SK-N-SH (cell line): ENCODE data around the gene CFAP52. TPM values are rescaled to one million over a fixed set of nuclear protein-coding genes. Genes with fewer than 3 reads are reported as not detected.
"Not testable (repeated sequence)": the region's sequence is repeated elsewhere in the genome, so short reads cannot be mapped to it uniquely, and the experiment has no call there.

Source experiments
- CTCF ChIA-PET: fragments of 300-600, 350-600 bp; formaldehyde crosslinking; extraction: SDS; loops from one replicate; lab custom pipeline; 2021; lab: Yijun Ruan, JAX
- POLR2A ChIA-PET: fragments of 350-600 bp; sonication (Branson Sonifier 250); formaldehyde crosslinking; extraction: SDS; loops from one replicate; lab custom pipeline; 2020; ENCODE audit warnings: antibody characterized with exemption, inconsistent platforms; lab: Yijun Ruan, JAX
- DNase-seq: peaks from one replicate; pipeline ENCODE4 v3.0.0; 2012
- H2AFZ ChIP-seq: fragments of 200-600 bp; sonication (generic); 2 replicates; pipeline ENCODE4 v1.8.1; 2016; ENCODE audit warnings: antibody characterized with exemption, mild to moderate bottlenecking, low read depth
- H3F3A ChIP-seq: fragments of 200-600 bp; sonication (generic); replicated peaks from 2 replicates; pipeline ENCODE3; 2016; ENCODE audit warnings: antibody characterized with exemption, mild to moderate bottlenecking; ENCODE audit not compliant: insufficient read depth
- H3K27ac ChIP-seq, 2 experiments: fragments of 200-500 bp in 1 of 2; fragments of 200-600 bp in 1 of 2; sonication (Bioruptor generic) in 1 of 2; sonication (generic), shearing (Covaris generic) in 1 of 2; 2 replicates each; pipeline versions ENCODE4 v1.5.1 to v1.6.1; 2014 to 2016; ENCODE audit warnings: low read depth in 2 of 2, inconsistent platforms in 1 of 2, low read length in 1 of 2, mild to moderate bottlenecking in 1 of 2, mixed read lengths in 1 of 2
- H3K27me3 ChIP-seq: fragments of 200-600 bp; sonication (generic), shearing (Covaris generic); 2 replicates; pipeline ENCODE4 v1.6.1; 2016; ENCODE audit warnings: mixed run types; ENCODE audit not compliant: insufficient read depth
- H3K36me3 ChIP-seq, 2 experiments: fragments of 200-500 bp in 1 of 2; fragments of 200-600 bp in 1 of 2; sonication (Bioruptor generic) in 1 of 2; sonication (generic) in 1 of 2; replicated peaks in 1 of 2; 2 replicates each; pipeline versions ENCODE3 to v1.5.1; 2014 to 2016; ENCODE audit warnings: low read length in 1 of 2, mild to moderate bottlenecking in 1 of 2; ENCODE audit not compliant: insufficient read depth in 2 of 2, control insufficient read depth in 1 of 2
- H3K4me1 ChIP-seq, 2 experiments: fragments of 200-500 bp in 1 of 2; fragments of 200-600 bp in 1 of 2; sonication (Bioruptor generic) in 1 of 2; sonication (generic), shearing (Covaris generic) in 1 of 2; 2 replicates each; pipeline versions ENCODE4 v1.5.1 to v1.6.1; 2014 to 2016; ENCODE audit warnings: low read depth in 1 of 2, low read length in 1 of 2, mixed run types in 1 of 2; ENCODE audit not compliant: insufficient read depth in 2 of 2, control insufficient read depth in 1 of 2
- H3K4me2 ChIP-seq: fragments of 200-600 bp; sonication (generic), shearing (Covaris generic); 2 replicates; pipeline ENCODE4 v1.6.1; 2017; ENCODE audit warnings: mixed run types
- H3K4me3 ChIP-seq, 2 experiments: fragments of 200-500 bp in 1 of 2; fragments of 200-600 bp in 1 of 2; sonication (Bioruptor generic) in 1 of 2; sonication (generic), shearing (Covaris generic) in 1 of 2; 2 replicates each; pipeline versions ENCODE4 v1.5.1 to v1.8.1; 2014 to 2016; ENCODE audit warnings: low read depth in 2 of 2, inconsistent platforms in 1 of 2, low read length in 1 of 2, mild to moderate bottlenecking in 1 of 2, mixed read lengths in 1 of 2, moderate library complexity in 1 of 2
- H3K79me2 ChIP-seq: fragments of 200-600 bp; sonication (generic); 2 replicates; pipeline ENCODE4 v1.8.1; 2017; ENCODE audit warnings: mild to moderate bottlenecking; ENCODE audit not compliant: insufficient read depth
- H3K9ac ChIP-seq: fragments of 200-600 bp; sonication (generic); 2 replicates; pipeline ENCODE4 v1.6.1; 2017; ENCODE audit warnings: mixed run types
- H3K9me2 ChIP-seq: fragments of 200-600 bp; sonication (generic); 2 replicates; pipeline ENCODE4 v1.6.1; 2017; ENCODE audit warnings: mixed run types
- H3K9me3 ChIP-seq: fragments of 200-600 bp; sonication (generic); 2 replicates; pipeline ENCODE4 v1.6.1; 2017; ENCODE audit warnings: mixed run types, mild to moderate bottlenecking, moderate library complexity
- H4K20me1 ChIP-seq: fragments of 200-600 bp; sonication (generic); 2 replicates; pipeline ENCODE4 v1.6.1; 2017; ENCODE audit warnings: mild to moderate bottlenecking, mixed run types; ENCODE audit not compliant: insufficient read depth
- FOXJ3 ChIP-seq: sonication (generic); formaldehyde crosslinking; IDR thresholded peaks from 2 replicates; pipeline ENCODE4 v1.5.1; 2020; ENCODE audit warnings: mild to moderate bottlenecking, missing genetic modification reagents
- FOXM1 ChIP-seq: IDR thresholded peaks from 2 replicates; pipeline ENCODE4 v1.4.0; 2012; ENCODE audit warnings: low read depth, mild to moderate bottlenecking
- GATA2 ChIP-seq: sonication (generic); formaldehyde crosslinking; IDR thresholded peaks from 2 replicates; pipeline ENCODE4 v1.5.0; 2020; ENCODE audit warnings: mild to moderate bottlenecking, missing genetic modification reagents
- MXI1 ChIP-seq: IDR thresholded peaks from 2 replicates; pipeline ENCODE4 v1.6.1; 2012; ENCODE audit warnings: mild to moderate bottlenecking, low read depth, low read length, improper control_type of control experiment
- NRF1 ChIP-seq: IDR thresholded peaks from 2 replicates; pipeline ENCODE4 v1.6.1; 2012; ENCODE audit warnings: low read depth, mild to moderate bottlenecking, low read length
- RAD21 ChIP-seq: IDR thresholded peaks from 2 replicates; pipeline ENCODE4 v1.6.1; 2012; ENCODE audit warnings: mild to moderate bottlenecking, low read length
- TCF12 ChIP-seq: IDR thresholded peaks from 2 replicates; pipeline ENCODE4 v1.4.0; 2012
- YY1 ChIP-seq: IDR thresholded peaks from 2 replicates; pipeline ENCODE4 v1.4.0; 2012; ENCODE audit warnings: low read depth, mild to moderate bottlenecking
- WGBS: methylation state at CpG from one replicate; pipeline ENCODE4 v1.1.6; 2017; ENCODE audit warnings: low lambda C conversion rate; 5-methylcytosine and 5-hydroxymethylcytosine counted together
- polyA plus RNA-seq, 3 experiments: library from polyadenylated mRNA; depleted of rRNA; stranded (reverse); fragments of >200 nt; gene quantifications; 2 replicates each; pipeline ENCODE4 v1.2.3, GENCODE V29; 2012
- TF ChIP-seq, protein P1 (sequence below): IDR thresholded peaks from 2 replicates; pipeline ENCODE4 v1.4.0; 2012; ENCODE audit warnings: low read depth, borderline replicate concordance
- TF ChIP-seq, protein P2 (sequence below): fragments of 150-350 bp; IDR thresholded peaks from 2 replicates; pipeline ENCODE4 v1.6.1; 2017; ENCODE audit warnings: antibody characterized with exemption, low read length, low read depth, borderline replicate concordance

The CFAP52 gene
- polyA plus RNA-seq, 1 of the 3 experiments (the other 2 are of a cell fraction): 0.26 TPM

DNA sequence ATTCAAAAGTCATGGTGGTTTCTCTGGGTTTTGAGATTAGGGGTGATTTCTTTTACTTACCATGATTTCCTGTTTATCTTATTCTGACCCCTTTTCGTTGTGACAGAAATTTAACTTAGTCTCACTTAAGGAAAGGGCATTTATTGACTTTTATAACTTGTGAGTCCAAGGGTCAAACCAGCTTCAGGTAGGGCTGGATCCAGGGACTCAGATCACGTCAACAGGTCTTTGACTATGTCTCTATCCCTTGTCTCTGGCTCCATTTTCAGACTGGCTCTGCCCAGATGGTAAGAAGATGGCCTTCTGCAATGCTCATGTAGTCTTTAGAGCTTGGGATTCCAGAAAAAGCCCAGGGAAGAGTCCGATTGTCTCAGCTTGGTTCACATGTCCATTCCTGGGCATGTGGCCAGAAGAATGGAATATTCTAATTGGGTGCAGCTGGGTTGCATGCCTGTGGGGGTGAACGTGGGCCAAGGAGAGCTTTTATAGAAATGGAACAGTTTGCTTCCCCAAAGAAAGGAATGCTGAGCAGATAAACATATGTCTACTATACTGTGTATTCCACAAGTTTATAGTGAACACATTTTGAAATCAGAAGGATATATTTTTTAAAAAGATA is 82.3 kb downstream of the CFAP52 start:
- Histone ChIP-seq H3K27ac (no peak overlapping the region), H3K27me3 (peaks cover 16% of the 10 kb centered on the region; the same call in 1 of the 2 replicates), H3K4me3 (no peak overlapping the region), H3K4me2 (no peak overlapping the region), H3K4me1 (no peaks in the 10 kb centered on the region), H3K9me3 (no peaks in the 10 kb centered on the region), H3F3A (no peaks in the 10 kb centered on the region), H3K9me2 (no peaks in the 10 kb centered on the region), H2AFZ (no peak overlapping the region), H3K79me2 (no peaks in the 10 kb centered on the region), H3K36me3 (no peaks in the 10 kb centered on the region), H3K9ac (no peak overlapping the region), H4K20me1 (no peaks in the 10 kb centered on the region)
- ChIA-PET CTCF (interaction anchor here (0.7 kb wide), 1 partner anchor 71 kb away, joined by 3 read pairs; no protein-coding TSS in a partner anchor), POLR2A (no interaction called here)
- WGBS: 12% methylated on average over 4 of the region's 4 CpGs
- TF ChIP-seq TCF12: no peak
- no peak for TF ChIP-seq FOXJ3 (CRISPR knock-in tag)
- DNase-seq: no peak

DNA sequence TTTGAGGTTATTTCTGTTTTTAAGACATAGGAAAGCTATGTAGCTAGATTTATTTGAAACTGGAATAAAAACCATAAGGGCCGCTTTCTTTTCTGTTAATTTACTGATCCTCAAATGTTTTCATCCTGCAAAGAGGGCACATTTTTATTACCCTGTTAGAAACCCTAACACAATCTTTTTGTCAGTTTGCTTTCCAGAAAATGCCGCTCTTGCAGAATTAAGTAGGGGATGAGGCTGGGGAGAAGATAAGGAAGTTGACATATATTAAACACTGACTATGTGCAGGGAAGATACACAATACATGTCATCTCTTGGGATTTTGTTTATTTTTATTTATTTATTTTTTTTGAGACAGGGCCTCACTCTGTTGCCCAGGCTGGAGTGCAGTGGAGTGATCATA is 84.6 kb downstream of the CFAP52 start:
- Histone ChIP-seq H3K4me1 (no peaks in the 10 kb centered on the region), H3K9me2 (no peaks in the 10 kb centered on the region), H3K9ac (no peak overlapping the region), H3K4me3 (no peak overlapping the region), H3K36me3 (no peaks in the 10 kb centered on the region), H3K27ac (no peak overlapping the region), H3K4me2 (no peak overlapping the region), H4K20me1 (no peaks in the 10 kb centered on the region), H3K79me2 (no peaks in the 10 kb centered on the region), H3F3A (no peaks in the 10 kb centered on the region), H3K9me3 (no peaks in the 10 kb centered on the region), H2AFZ (no peak overlapping the region), H3K27me3 (peaks cover 16% of the 10 kb centered on the region; the same call in 1 of the 2 replicates)
- DNase-seq: no peak
- POLR2A ChIA-PET: no interaction called here
- WGBS: 20% methylated on average over 2 of the region's 2 CpGs
- CTCF ChIA-PET: interaction anchor here (1.4 kb wide), 1 partner anchor 11 kb away, joined by 4 read pairs; no protein-coding TSS in a partner anchor
- TF ChIP-seq, protein P1, sequence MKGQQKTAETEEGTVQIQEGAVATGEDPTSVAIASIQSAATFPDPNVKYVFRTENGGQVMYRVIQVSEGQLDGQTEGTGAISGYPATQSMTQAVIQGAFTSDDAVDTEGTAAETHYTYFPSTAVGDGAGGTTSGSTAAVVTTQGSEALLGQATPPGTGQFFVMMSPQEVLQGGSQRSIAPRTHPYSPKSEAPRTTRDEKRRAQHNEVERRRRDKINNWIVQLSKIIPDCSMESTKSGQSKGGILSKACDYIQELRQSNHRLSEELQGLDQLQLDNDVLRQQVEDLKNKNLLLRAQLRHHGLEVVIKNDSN: no peak
- no peak for TF ChIP-seq YY1
- no peak for TF ChIP-seq MXI1
- TF ChIP-seq FOXM1: no peak
- TF ChIP-seq, protein P2, sequence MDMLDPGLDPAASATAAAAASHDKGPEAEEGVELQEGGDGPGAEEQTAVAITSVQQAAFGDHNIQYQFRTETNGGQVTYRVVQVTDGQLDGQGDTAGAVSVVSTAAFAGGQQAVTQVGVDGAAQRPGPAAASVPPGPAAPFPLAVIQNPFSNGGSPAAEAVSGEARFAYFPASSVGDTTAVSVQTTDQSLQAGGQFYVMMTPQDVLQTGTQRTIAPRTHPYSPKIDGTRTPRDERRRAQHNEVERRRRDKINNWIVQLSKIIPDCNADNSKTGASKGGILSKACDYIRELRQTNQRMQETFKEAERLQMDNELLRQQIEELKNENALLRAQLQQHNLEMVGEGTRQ: no peak
- TF ChIP-seq NRF1: no peak
- TF ChIP-seq GATA2: no peak
- no peak for TF ChIP-seq RAD21

DNA sequence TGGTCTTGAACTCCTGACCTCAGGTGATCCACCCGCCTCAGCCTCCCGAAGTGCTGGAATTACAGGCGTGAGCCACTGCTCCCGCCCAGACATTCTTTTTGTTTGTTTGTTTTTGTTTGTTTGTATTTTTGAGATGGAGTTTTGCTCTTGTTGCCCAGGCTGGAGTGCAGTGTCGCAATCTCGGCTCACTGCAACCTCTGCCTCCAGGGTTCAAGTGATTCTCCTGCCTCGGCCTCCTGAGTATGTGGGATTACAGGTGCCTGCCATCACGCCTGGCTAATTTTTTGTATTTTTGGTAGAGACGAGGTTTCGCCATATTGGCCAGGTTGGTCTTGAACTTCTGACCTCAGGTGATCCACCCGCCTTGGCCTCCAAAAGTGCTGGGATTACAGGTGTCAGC is 87.1 kb downstream of the CFAP52 start:
- DNase-seq, POLR2A ChIA-PET, H3K27ac ChIP-seq, H3K9ac ChIP-seq, H3K4me3 ChIP-seq, H4K20me1 ChIP-seq, H3K9me3 ChIP-seq, H3F3A ChIP-seq, H3K36me3 ChIP-seq, H3K79me2 ChIP-seq, H3K4me2 ChIP-seq, H2AFZ ChIP-seq, H3K9me2 ChIP-seq, CTCF ChIA-PET, H3K4me1 ChIP-seq: not testable (repeated sequence)
- WGBS: 19% methylated on average over 10 of the region's 11 CpGs
- peaks cover 12% of the 10 kb centered on the region; the same call in 1 of the 2 replicates for H3K27me3 ChIP-seq
